Breast epithelium (tissue), 3 donors: ENCODE data around the gene AVPR2.

Experiments
- CTCF ChIP-seq, 3 donors: fragments of 450-650 bp; IDR thresholded peaks; one replicate each; pipeline ENCODE4 v1.5.1; 2016 to 2017; ENCODE audit warnings: antibody characterized with exemption in 3 of 3, mild to moderate bottlenecking in 3 of 3, moderate library complexity in 3 of 3
- POLR2A ChIP-seq: fragments of 450-650 bp; IDR thresholded peaks from one replicate; pipeline ENCODE4 v1.6.1; 2016; ENCODE audit warnings: antibody characterized with exemption, mild to moderate bottlenecking, moderate library complexity
- POLR2AphosphoS5 ChIP-seq, 3 donors: sonication (generic); formaldehyde crosslinking; IDR thresholded peaks; one replicate each; pipeline ENCODE4 v1.6.1; 2017; ENCODE audit warnings: antibody characterized with exemption in 3 of 3

DNA sequence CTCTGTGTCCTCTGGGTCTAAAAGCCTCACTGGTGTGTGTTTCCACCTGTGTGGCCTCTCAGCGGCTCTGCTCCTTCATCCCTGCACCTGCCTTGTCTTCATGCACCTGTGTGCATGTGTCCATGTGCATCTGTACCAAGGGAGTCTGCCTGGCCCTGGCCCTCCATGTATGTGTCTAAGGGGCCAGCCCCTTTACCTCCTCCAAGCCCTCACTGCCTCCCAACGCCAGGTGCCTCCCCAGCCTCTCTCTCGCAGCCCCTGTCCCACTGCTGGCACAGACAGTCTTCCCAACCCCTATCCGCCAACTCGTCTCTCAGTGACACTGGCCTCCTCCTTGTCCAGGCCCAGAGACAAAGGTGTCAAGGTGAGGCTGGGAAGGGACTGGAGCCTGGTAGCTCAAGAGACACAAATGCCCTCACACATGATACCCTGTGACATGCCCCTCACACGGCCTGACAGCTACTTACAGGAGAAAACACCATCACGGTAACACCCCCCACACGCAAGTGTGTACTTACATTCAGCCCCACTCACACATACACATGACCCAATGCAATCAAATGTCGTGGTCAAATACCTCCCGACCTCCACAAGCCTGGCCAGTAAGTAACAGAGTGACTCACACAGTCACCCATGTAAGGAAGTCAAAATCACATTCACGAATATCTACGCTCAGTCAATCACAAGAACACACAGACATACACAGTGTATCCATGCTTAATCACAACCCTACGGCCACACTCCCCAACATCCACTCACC, 29.9 kb upstream of the AVPR2 start:
- no peak for TF ChIP-seq POLR2A
- TF ChIP-seq POLR2AphosphoS5 (IDR thresholded peaks at IDR 0.05) = no peak
- no peak for TF ChIP-seq CTCF (IDR thresholded peaks at IDR 0.05)
